Motor neuron (in vitro differentiated cells): ENCODE data around the gene RBM44. TPM values are rescaled to one million over a fixed set of nuclear protein-coding genes. Genes with fewer than 3 reads are reported as not detected.

Experiments
- ATAC-seq, 8 experiments: fragments of 200-7000 bp; cut with Tn5 transposase; replicated peaks in 6 of 8; 2 replicates each; pipeline ENCODE4 v1.8.0; 2021; ENCODE audit warnings: mild to moderate bottlenecking in 8 of 8, moderate library complexity in 8 of 8
- H3K27ac ChIP-seq, 2 donors: fragments of 250-450 bp; sonication (Bioruptor Pico); 2 replicates each; pipeline ENCODE4 v1.9.0; 2021; ENCODE audit warnings: antibody characterized with exemption in 2 of 2, mild to moderate bottlenecking in 2 of 2, moderate library complexity in 1 of 2
- H3K4me1 ChIP-seq, 2 donors: fragments of 250-450 bp; sonication (Bioruptor Pico); replicated peaks in 1 of 2; 2 replicates each; pipeline ENCODE4 v1.6.1; 2021; ENCODE audit warnings: antibody characterized with exemption in 2 of 2, mild to moderate bottlenecking in 2 of 2, moderate library complexity in 1 of 2
- H3K4me3 ChIP-seq, 5 donors: fragments of 250-450 bp; sonication (Bioruptor Pico); 2 replicates each; pipeline ENCODE4 v1.9.0; 2021; ENCODE audit warnings: antibody characterized with exemption in 5 of 5, mild to moderate bottlenecking in 5 of 5, moderate library complexity in 4 of 5
- WGBS, 10 experiments: fragments of 450-650 bp; shearing (Covaris generic); methylation state at CpG; one replicate each; pipeline ENCODE4 v1.0.0; 2022; 5-methylcytosine and 5-hydroxymethylcytosine counted together
- in situ Hi-C, 9 experiments: fragments of 400-800 bp; cut with MboI; loops; one replicate each; pipeline ENCODE4 v1.15.0; 2021; ENCODE audit warnings: low sequenced_read_pairs in 9 of 9, low pct_unique_long_range_greater_than_20kb in 2 of 9; ENCODE audit not compliant: unreplicated experiment in 9 of 9
- total RNA-seq, 8 experiments: library from RNA; unstranded; fragments of 300-600 nt; gene quantifications; 2 replicates each; pipeline versions ENCODE4 v1.2.3 to v1.2.4, GENCODE V29; 2022

Gene RBM44
- total RNA-seq, 8 experiments from 2014 or later = 0.22 to 0.81 (median 0.40) TPM

GRCh38 chr2:237791977-237792727 is 6.4 kb upstream of the RBM44 start:
- ATAC-seq = peak in 3 of 8 experiments; percentile 36 to 56 (median 36)
- Histone ChIP-seq H3K4me1 (no peaks in the 10 kb centered on the region), H3K27ac (no peak overlapping the region), H3K4me3 (no peak overlapping the region)
- 60 to 94% (median 67%) methylated on average over 1 to 5 of the region's 6 CpGs for WGBS, 10 experiments
- in situ Hi-C loops = no loop called here

GRCh38 chr2:237797253-237797652 is 1.3 kb upstream of the RBM44 start:
- WGBS, 10 experiments = 42 to 100% (median 83%) methylated on average over 1 to 2 of the region's 3 CpGs; no CpG with 5 or more reads in 5 of the 10 experiments
- in situ Hi-C loops = no loop called here
- ATAC-seq = no peak

GRCh38 chr2:237799060-237799428 is 465 bp downstream of the RBM44 start:
- no peak for ATAC-seq
- Histone ChIP-seq H3K4me3 (no peak overlapping the region), H3K27ac (no peak overlapping the region), H3K4me1 (no peaks in the 10 kb centered on the region)
- in situ Hi-C loops = no loop called here
- WGBS, 10 experiments = 87 to 100% (median 100%) methylated on average over 1 to 8 of the region's 34 CpGs; no CpG with 5 or more reads in 5 of the 10 experiments

More at GRCh38 chr2:237797253-237797652, 1.3 kb upstream of the RBM44 start:
- Histone ChIP-seq H3K27ac (no peak overlapping the region), H3K4me1 (no peaks in the 10 kb centered on the region), H3K4me3 (no peak overlapping the region)

- no peak overlapping the region for H3K4me3 ChIP-seq
- H3K4me1 ChIP-seq = no peaks in the 10 kb centered on the region
- 49 to 100% (median 80%) methylated on average over 1 to 2 of the region's 2 CpGs; no CpG with 5 or more reads in 3 of the 10 experiments for WGBS, 10 experiments
- in situ Hi-C loops = no loop called here
- no peak overlapping the region for H3K27ac ChIP-seq
- no peak for ATAC-seq
Observed at GRCh38 chr2:237801466-237801865, 2.9 kb downstream of the RBM44 start.

GRCh38 chr2:237806334-237806733 is 7.8 kb downstream of the RBM44 start:
- 14 to 86% (median 71%) methylated on average over 1 of the region's 2 CpGs; no CpG with 5 or more reads in 3 of the 10 experiments for WGBS, 10 experiments
- Histone ChIP-seq H3K27ac (no peak overlapping the region), H3K4me3 (no peak overlapping the region), H3K4me1 (no peaks in the 10 kb centered on the region)
- peak in 2 of 8 experiments; percentile 63 to 74 for ATAC-seq
- in situ Hi-C loops = no loop called here

GRCh38 chr2:237815637-237816036 is 17.1 kb downstream of the RBM44 start:
- H3K4me3 ChIP-seq = no peak overlapping the region
- 33 to 100% (median 70%) methylated on average over 1 of the region's 1 CpG; no CpG with 5 or more reads in 1 of the 10 experiments for WGBS, 10 experiments
- ATAC-seq = no peak
- H3K27ac ChIP-seq = no peak overlapping the region
- in situ Hi-C loops = no loop called here
- no peaks in the 10 kb centered on the region for H3K4me1 ChIP-seq

GRCh38 chr2:237816531-237816930 is 18.0 kb downstream of the RBM44 start:
- no peak for ATAC-seq
- H3K27ac ChIP-seq = no peak overlapping the region

GRCh38 chr2:237818066-237818473 is 19.5 kb downstream of the RBM44 start:
- WGBS, 10 experiments = 0 to 100% (median 63%) methylated on average over 1 to 5 of the region's 5 CpGs
- in situ Hi-C loops = no loop called here

More at GRCh38 chr2:237816531-237816930, 18.0 kb downstream of the RBM44 start:
- 80 to 100% (median 100%) methylated on average over 1 of the region's 1 CpG; no CpG with 5 or more reads in 4 of the 10 experiments for WGBS, 10 experiments
- H3K4me1 ChIP-seq = no peaks in the 10 kb centered on the region
- H3K4me3 ChIP-seq = no peak overlapping the region
- in situ Hi-C loops = no loop called here

GRCh38 chr2:237819231-237819630 is 20.7 kb downstream of the RBM44 start:
- peak in 2 of 8 experiments; percentile 50 to 51 for ATAC-seq
- in situ Hi-C loops = no loop called here
- WGBS, 10 experiments = 8 to 94% (median 67%) methylated on average over 1 to 2 of the region's 2 CpGs
- H3K27ac ChIP-seq = no peak overlapping the region
- no peaks in the 10 kb centered on the region for H3K4me1 ChIP-seq
- H3K4me3 ChIP-seq = no peak overlapping the region

More at GRCh38 chr2:237818066-237818473, 19.5 kb downstream of the RBM44 start:
- peak in 1 of 8 experiments; percentile 31 for ATAC-seq
- Histone ChIP-seq H3K4me1 (no peaks in the 10 kb centered on the region), H3K4me3 (no peak overlapping the region), H3K27ac (no peak overlapping the region)

GRCh38 chr2:237820421-237820820 is 21.8 kb downstream of the RBM44 start:
- H3K4me1 ChIP-seq = no peaks in the 10 kb centered on the region
- in situ Hi-C loops = no loop called here
- no peak for ATAC-seq
- H3K27ac ChIP-seq = no peak overlapping the region
- H3K4me3 ChIP-seq = no peak overlapping the region
- WGBS, 10 experiments = 65 to 100% (median 89%) methylated on average over 2 of the region's 2 CpGs; no CpG with 5 or more reads in 2 of the 10 experiments

- in situ Hi-C loops = no loop called here
- no peak overlapping the region for H3K4me3 ChIP-seq
- 73 to 100% (median 100%) methylated on average over 2 of the region's 2 CpGs; no CpG with 5 or more reads in 2 of the 10 experiments for WGBS, 10 experiments
- ATAC-seq = no peak
- H3K4me1 ChIP-seq = no peaks in the 10 kb centered on the region
- no peak overlapping the region for H3K27ac ChIP-seq
Observed at GRCh38 chr2:237823544-237823943, 25.0 kb downstream of the RBM44 start.

- WGBS, 10 experiments = 63 to 100% (median 81%) methylated on average over 1 to 6 of the region's 6 CpGs
Observed at GRCh38 chr2:237824085-237824484, 25.5 kb downstream of the RBM44 start.

GRCh38 chr2:237827421-237827987 is 28.9 kb downstream of the RBM44 start:
- no peak for ATAC-seq
- WGBS, 10 experiments = 49 to 100% (median 80%) methylated on average over 1 to 3 of the region's 3 CpGs
- H3K4me3 ChIP-seq = no peak overlapping the region
- H3K4me1 ChIP-seq = no peaks in the 10 kb centered on the region
- in situ Hi-C loops = no loop called here
- no peak overlapping the region for H3K27ac ChIP-seq

More at GRCh38 chr2:237824085-237824484, 25.5 kb downstream of the RBM44 start:
- Histone ChIP-seq H3K4me3 (no peak overlapping the region), H3K4me1 (no peaks in the 10 kb centered on the region), H3K27ac (no peak overlapping the region)
- ATAC-seq = no peak
- in situ Hi-C loops = no loop called here
